Endodermal cell (in vitro differentiated cells): ENCODE results near the gene NPAS1. TPM values are rescaled to one million over a fixed set of nuclear protein-coding genes. Genes with fewer than 3 reads are reported as not detected.

Source experiments
- DNase-seq: peaks from one replicate; pipeline ENCODE4 v3.0.0-alpha.2; 2017
- H3K27ac ChIP-seq: 2 replicates; pipeline ENCODE4 v1.5.1; 2013; ENCODE audit warnings: mild to moderate bottlenecking, low read depth, low read length, moderate library complexity
- H3K27me3 ChIP-seq: 2 replicates; pipeline ENCODE4 v1.6.1; 2013; ENCODE audit warnings: mild to moderate bottlenecking, low read length, moderate library complexity; ENCODE audit not compliant: insufficient read depth, control insufficient read depth, poor library complexity, severe bottlenecking
- H3K36me3 ChIP-seq: 2 replicates; pipeline ENCODE4 v1.7.0; 2013; ENCODE audit warnings: mild to moderate bottlenecking, low read length, moderate library complexity; ENCODE audit not compliant: control insufficient read depth, insufficient read depth
- H3K4me1 ChIP-seq: one replicate; pipeline ENCODE4 v1.7.0; 2013; ENCODE audit warnings: low read length; ENCODE audit not compliant: control insufficient read depth, insufficient read depth
- H3K4me3 ChIP-seq: 2 replicates; pipeline ENCODE4 v1.5.1; 2013; ENCODE audit warnings: mild to moderate bottlenecking, low read length, moderate library complexity
- H3K9ac ChIP-seq: 2 replicates; pipeline ENCODE4 v1.6.1; 2013; ENCODE audit warnings: mild to moderate bottlenecking, low read length, moderate library complexity; ENCODE audit not compliant: poor library complexity, severe bottlenecking; ENCODE audit errors: extremely low read depth
- H3K9me3 ChIP-seq: 2 replicates; pipeline ENCODE4 v1.6.1; 2013; ENCODE audit warnings: mild to moderate bottlenecking, low read length, moderate library complexity; ENCODE audit not compliant: control insufficient read depth
- H3K27ac Mint-ChIP-seq: 2 replicates; pipeline ENCODE4 v1.8.0; 2020; ENCODE audit warnings: mixed read lengths
- H3K27me3 Mint-ChIP-seq: 2 replicates; pipeline ENCODE4 v1.8.0; 2021; ENCODE audit warnings: mild to moderate bottlenecking, mixed read lengths; ENCODE audit not compliant: insufficient read depth
- H3K36me3 Mint-ChIP-seq: 2 replicates; pipeline ENCODE4 v1.8.0; 2020; ENCODE audit warnings: low read depth, mixed read lengths
- H3K4me1 Mint-ChIP-seq: 2 replicates; pipeline ENCODE4 v1.8.0; 2020; ENCODE audit warnings: mixed read lengths
- H3K4me3 Mint-ChIP-seq: 2 replicates; pipeline ENCODE4 v1.8.0; 2020; ENCODE audit warnings: mild to moderate bottlenecking, moderate library complexity, mixed read lengths
- H3K9me3 Mint-ChIP-seq: 2 replicates; pipeline ENCODE4 v1.8.0; 2020; ENCODE audit warnings: mild to moderate bottlenecking, mixed read lengths
- CTCF ChIP-seq: fragments of 200-600 bp; sonication (generic); conservative IDR thresholded peaks from 2 replicates; pipeline ENCODE4 v1.5.0; 2021; ENCODE audit warnings: antibody characterized with exemption, mild to moderate bottlenecking
- WGBS, 2 experiments: methylation state at CpG; one replicate each; pipeline versions ENCODE4 v1.1.5 to v1.1.7; 2013; ENCODE audit warnings: missing lambda C conversion rate in 2 of 2, mixed read lengths in 1 of 2; ENCODE audit not compliant: insufficient coverage in 1 of 2, insufficient read length in 1 of 2; 5-methylcytosine and 5-hydroxymethylcytosine counted together
- total RNA-seq, 2 donors: library from RNA; stranded (reverse); fragmentation: NEBNext Ultra II Directional in 1 of 2; extraction: Animal tissue kit (Norgen Biotek cat#: 25700) in 1 of 2; gene quantifications; 2 replicates in 1 of 2; 3 replicates in 1 of 2; pipeline ENCODE4 v1.2.1, GENCODE V29; 2021

The NPAS1 gene
- total RNA-seq, 2 donors from 2014 or later = 6.9 to 8.7 TPM

- Histone ChIP-seq H3K4me1 (no peaks in the 10 kb centered on the region), H3K27ac (peak overlapping the region; percentile 41), H3K4me3 (no peak overlapping the region), H3K27me3 (no peaks in the 10 kb centered on the region), H3K9ac (no peak overlapping the region), H3K36me3 (peaks cover 4% of the 10 kb centered on the region), H3K9me3 (no peaks in the 10 kb centered on the region)
- WGBS, 2 experiments = 87 to 93% methylated on average over 14 to 22 of the region's 22 CpGs
- no peak for DNase-seq
- Mint-ChIP-seq H3K36me3 (peaks cover 46% of the 10 kb centered on the region), H3K9me3 (no peaks in the 10 kb centered on the region), H3K27ac (no peak overlapping the region), H3K27me3 (no peaks in the 10 kb centered on the region), H3K4me3 (no peak overlapping the region), H3K4me1 (no peaks in the 10 kb centered on the region)
- no peak for TF ChIP-seq CTCF
Observed at GRCh38 chr19:46998445-46999125, 21.1 kb upstream of the NPAS1 start.

- Histone ChIP-seq H3K36me3 (peaks cover 4% of the 10 kb centered on the region), H3K4me1 (no peaks in the 10 kb centered on the region), H3K27ac (no peak overlapping the region), H3K4me3 (no peak overlapping the region), H3K9me3 (no peaks in the 10 kb centered on the region), H3K9ac (no peak overlapping the region), H3K27me3 (no peaks in the 10 kb centered on the region)
- H3K4me3 Mint-ChIP-seq = no peak overlapping the region
- no peak for DNase-seq
- WGBS, 2 experiments = 89 to 93% methylated on average over 3 to 7 of the region's 7 CpGs
- H3K27me3 Mint-ChIP-seq = no peaks in the 10 kb centered on the region
- peaks cover 44% of the 10 kb centered on the region for H3K36me3 Mint-ChIP-seq
- H3K9me3 Mint-ChIP-seq = no peaks in the 10 kb centered on the region
- no peak for TF ChIP-seq CTCF
- no peak overlapping the region for H3K27ac Mint-ChIP-seq
- H3K4me1 Mint-ChIP-seq = no peaks in the 10 kb centered on the region
Observed at GRCh38 chr19:46999377-46999776, 20.3 kb upstream of the NPAS1 start.

GRCh38 chr19:46999878-47000277 is 19.8 kb upstream of the NPAS1 start:
- WGBS, 2 experiments = 91 to 95% methylated on average over 6 to 14 of the region's 14 CpGs
- no peak overlapping the region for H3K9ac ChIP-seq

More at GRCh38 chr19:46999878-47000277, 19.8 kb upstream of the NPAS1 start:
- Histone ChIP-seq H3K4me1 (no peaks in the 10 kb centered on the region), H3K9me3 (no peaks in the 10 kb centered on the region), H3K27me3 (no peaks in the 10 kb centered on the region), H3K36me3 (peaks cover 4% of the 10 kb centered on the region), H3K4me3 (no peak overlapping the region), H3K27ac (no peak overlapping the region)
- TF ChIP-seq CTCF = no peak
- Mint-ChIP-seq H3K27me3 (no peaks in the 10 kb centered on the region), H3K4me1 (no peaks in the 10 kb centered on the region), H3K27ac (no peak overlapping the region), H3K36me3 (peaks cover 44% of the 10 kb centered on the region), H3K9me3 (no peaks in the 10 kb centered on the region), H3K4me3 (no peak overlapping the region)
- no peak for DNase-seq
